Esophagus squamous epithelium (tissue), 5 donors: ENCODE data around the gene NCOR2. TPM values are rescaled to one million over a fixed set of nuclear protein-coding genes. Genes with fewer than 3 reads are reported as not detected.
A peak's percentile ranks its signal among the peaks of the same experiment; 100 is the strongest.

Experiments
- DNase-seq: peaks from one replicate; lab custom pipeline; 2025; lab: John Stamatoyannopoulos, UW
- H3K27ac ChIP-seq, 4 donors: fragments of 200-600 bp; sonication (generic); one replicate each; pipeline ENCODE4 v1.5.1; 2016 to 2019; ENCODE audit warnings: mild to moderate bottlenecking in 1 of 4
- H3K27me3 ChIP-seq, 4 donors: fragments of 200-600 bp; sonication (generic); 1 replicate in 3 of 4; 2 replicates in 1 of 4; pipeline versions ENCODE4 v1.5.1 to v1.6.0; 2017 to 2021; ENCODE audit warnings: antibody characterized with exemption in 1 of 4
- H3K36me3 ChIP-seq, 3 donors: fragments of 200-600 bp; sonication (generic); one replicate each; pipeline ENCODE4 v1.5.1; 2016 to 2019
- H3K4me1 ChIP-seq, 3 donors: fragments of 200-600 bp; sonication (generic); one replicate each; pipeline ENCODE4 v1.5.1; 2017 to 2019
- H3K4me3 ChIP-seq, 4 donors: fragments of 200-600 bp; sonication (generic); 1 replicate in 3 of 4; 2 replicates in 1 of 4; pipeline ENCODE4 v1.5.1; 2016 to 2019; ENCODE audit warnings: mild to moderate bottlenecking in 2 of 4, moderate library complexity in 1 of 4
- H3K9me3 ChIP-seq, 3 donors: fragments of 200-600 bp; sonication (generic); one replicate each; pipeline ENCODE4 v1.5.1; 2016 to 2019
- CTCF ChIP-seq, 6 experiments: fragments of 450-650 bp in 4 of 6; fragments of 200-600 bp in 2 of 6; sonication (generic) in 2 of 6; IDR thresholded peaks; one replicate each; pipeline ENCODE4 v1.5.1; 2016 to 2019; ENCODE audit warnings: antibody characterized with exemption in 6 of 6, mild to moderate bottlenecking in 4 of 6, moderate library complexity in 4 of 6
- POLR2A ChIP-seq, 4 donors: fragments of 450-650 bp; IDR thresholded peaks; one replicate each; pipeline ENCODE4 v1.6.1; 2017; ENCODE audit warnings: antibody characterized with exemption in 4 of 4, mild to moderate bottlenecking in 4 of 4, moderate library complexity in 3 of 4
- WGBS, 2 donors: methylation state at CpG; one replicate each; pipeline ENCODE4 v1.1.5; 2018; 5-methylcytosine and 5-hydroxymethylcytosine counted together
- intact Hi-C: fragments of 100-400 bp; cut with DNase I; formaldehyde crosslinking; loops from one replicate; pipeline ENCODE4 v1.15.0; 2022
- total RNA-seq, 4 donors: library from RNA; depleted of rRNA; stranded (reverse); fragments of >200 nt; gene quantifications; one replicate each; pipeline ENCODE4 v1.1.0, GENCODE V29; 2016
- donor health status: DM: yes; HTN: yes; CAD: no.

Gene NCOR2
- 10 to 100 TPM; 17.7 to 84.1 (median 45.6) TPM for total RNA-seq

- TF ChIP-seq CTCF (IDR thresholded peaks at IDR 0.05) (no peak), POLR2A (IDR thresholded peaks at IDR 0.05) (no peak)
- Histone ChIP-seq H3K4me1 (peaks cover 42 to 76% (median 51%) of the 10 kb centered on the region in 3 donors), H3K36me3 (no peaks in the 10 kb centered on the region), H3K27me3 (no peaks in the 10 kb centered on the region), H3K4me3 (peak within 1 kb of the TSS; percentile 70 to 98 (median 97)), H3K9me3 (no peaks in the 10 kb centered on the region), H3K27ac (peak within 1 kb of the TSS; percentile 95 to 99 (median 98))
- DNase-seq: no peak
- 0% methylated on average over 3 of the region's 106 CpGs; no CpG with 5 or more reads in 1 of the 2 donors for WGBS, 2 donors
- intact Hi-C loops: no loop called here
Measured at GRCh38 chr12:124566997-124567672, at the start of gene NCOR2. Gene NCOR2, minus strand, starts transcription at chr12:124567612. Its CDS starts 72,361 bp downstream, at chr12:124495251.

- H3K4me3 ChIP-seq: no peak overlapping the region
- peaks cover 11 to 40% (median 12%) of the 10 kb centered on the region in 3 donors for H3K4me1 ChIP-seq
- DNase-seq: no peak
- peaks cover 0 to 5% (median 0%) of the 10 kb centered on the region in 3 donors for H3K9me3 ChIP-seq
- WGBS, 2 donors: 47 to 58% methylated on average over 14 to 18 of the region's 20 CpGs
- no peaks in the 10 kb centered on the region for H3K36me3 ChIP-seq
- intact Hi-C loops: no loop called here
- H3K27me3 ChIP-seq: peaks cover 0 to 23% (median 0%) of the 10 kb centered on the region in 4 donors
- no peak for TF ChIP-seq CTCF (IDR thresholded peaks at IDR 0.05)
- TF ChIP-seq POLR2A (IDR thresholded peaks at IDR 0.05): no peak
- no peak overlapping the region for H3K27ac ChIP-seq
Measured at GRCh38 chr12:124616394-124617221, 49.2 kb upstream of the NCOR2 start.

DNA sequence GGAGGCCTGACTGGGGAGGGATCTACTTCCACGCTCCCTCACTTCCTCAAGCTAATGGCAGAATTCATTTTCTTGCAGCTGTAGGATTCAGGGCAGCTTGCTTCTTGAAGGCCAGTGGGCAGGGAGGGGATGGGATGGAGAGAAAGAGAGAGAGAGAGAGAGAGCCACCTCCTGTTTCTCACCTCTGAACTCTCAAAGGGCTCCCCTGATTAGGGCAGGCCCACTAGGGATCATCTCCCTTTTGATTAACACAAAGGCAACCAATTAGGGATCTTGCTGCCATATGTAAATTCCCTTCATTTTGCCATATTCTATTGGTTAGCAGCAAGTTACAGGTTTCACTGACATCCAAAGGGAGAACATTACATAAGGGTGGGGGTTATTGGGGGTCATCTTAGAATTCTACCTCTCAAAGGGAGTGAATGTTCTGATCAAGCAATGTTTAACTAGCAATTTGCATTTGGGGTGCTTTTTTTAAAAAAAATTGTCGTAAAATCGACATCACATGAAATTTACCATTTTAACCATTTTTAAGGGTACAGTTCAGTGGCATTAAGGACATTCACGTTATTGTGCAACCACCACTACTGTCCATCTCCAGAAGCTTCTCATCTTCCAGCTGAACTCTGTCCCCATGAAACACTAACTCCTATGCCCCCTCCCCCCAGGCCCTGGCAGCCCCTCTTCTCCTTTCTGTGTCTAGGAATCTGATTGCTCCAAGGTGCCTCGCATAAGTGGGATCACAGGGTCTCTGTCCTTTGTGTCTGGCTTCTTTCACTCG is 47.3 kb upstream of the NCOR2 start:
- no peak for DNase-seq
- 88 to 89% methylated on average over 5 to 6 of the region's 6 CpGs for WGBS, 2 donors
- TF ChIP-seq CTCF (IDR thresholded peaks at IDR 0.05) (no peak), POLR2A (IDR thresholded peaks at IDR 0.05) (no peak)
- Histone ChIP-seq H3K27me3 (peaks cover 0 to 42% (median 0%) of the 10 kb centered on the region in 4 donors), H3K36me3 (no peaks in the 10 kb centered on the region), H3K27ac (no peak overlapping the region), H3K4me1 (peaks cover 2 to 35% (median 12%) of the 10 kb centered on the region in 3 donors), H3K4me3 (no peak overlapping the region), H3K9me3 (peaks cover 0 to 5% (median 0%) of the 10 kb centered on the region in 3 donors)
- intact Hi-C loops: no loop called here

GRCh38 chr12:124613151-124613585 is 45.8 kb upstream of the NCOR2 start:
- TF ChIP-seq POLR2A (IDR thresholded peaks at IDR 0.05) (no peak), CTCF (IDR thresholded peaks at IDR 0.05) (no peak)
- 28 to 38% methylated on average over 3 of the region's 3 CpGs for WGBS, 2 donors
- peak overlapping the region in 1 of 4 donors; percentile 16 for H3K27ac ChIP-seq

More at GRCh38 chr12:124613151-124613585, 45.8 kb upstream of the NCOR2 start:
- Histone ChIP-seq H3K4me3 (no peak overlapping the region), H3K9me3 (peaks cover 0 to 5% (median 0%) of the 10 kb centered on the region in 3 donors), H3K36me3 (no peaks in the 10 kb centered on the region), H3K27me3 (peaks cover 0 to 43% (median 0%) of the 10 kb centered on the region in 4 donors), H3K4me1 (peaks cover 17 to 50% (median 27%) of the 10 kb centered on the region in 3 donors)
- DNase-seq: no peak
- intact Hi-C loops: no loop called here
